Right hindlimb (tissue), 1 donor: ENCODE results near the gene SERPIND1.
"Not testable (repeated sequence)": the region's sequence is repeated elsewhere in the genome, so short reads cannot be mapped to it uniquely, and the experiment has no call there.

ENCODE experiments used
- DNase-seq: peaks from one replicate; pipeline ENCODE4 v3.0.0-alpha.2; 2018

SERPIND1 gene

GRCh38 chr22:20773793-20774212 is at the start of gene SERPIND1:
SERPIND1 (plus strand) TSS chr22:20774113; CDS start chr22:20779313, 5,200 bp downstream.
- DNase-seq: no peak

- no peak for DNase-seq
These were observed 49.0 kb upstream of the SERPIND1 start for GRCh38 chr22:20724676-20725454.

GRCh38 chr22:20725987-20726558 is 47.8 kb upstream of the SERPIND1 start:
- no peak for DNase-seq

- no peak for DNase-seq
These were observed 46.5 kb upstream of the SERPIND1 start for GRCh38 chr22:20727118-20728015.

- DNase-seq: no peak
These were observed 45.3 kb upstream of the SERPIND1 start for GRCh38 chr22:20728523-20729190.

- DNase-seq: no peak
These were observed 44.7 kb upstream of the SERPIND1 start for GRCh38 chr22:20729194-20729593.

- not testable (repeated sequence) for DNase-seq
These were observed 41.5 kb upstream of the SERPIND1 start for GRCh38 chr22:20732431-20732830.

GRCh38 chr22:20735356-20736162 is 38.4 kb upstream of the SERPIND1 start:
- not testable (repeated sequence) for DNase-seq

GRCh38 chr22:20736891-20737290 is 37.0 kb upstream of the SERPIND1 start:
- DNase-seq: not testable (repeated sequence)

GRCh38 chr22:20738394-20739089 is 35.4 kb upstream of the SERPIND1 start:
- no peak for DNase-seq

- DNase-seq: no peak
These were observed 33.5 kb upstream of the SERPIND1 start for GRCh38 chr22:20740222-20740951.

GRCh38 chr22:20741008-20741633 is 32.8 kb upstream of the SERPIND1 start:
- DNase-seq: no peak

GRCh38 chr22:20741634-20742581 is 32.0 kb upstream of the SERPIND1 start:
- no peak for DNase-seq

- DNase-seq: no peak
These were observed 31.1 kb upstream of the SERPIND1 start for GRCh38 chr22:20742764-20743163.

GRCh38 chr22:20744456-20744855 is 29.5 kb upstream of the SERPIND1 start:
- no peak for DNase-seq

- no peak for DNase-seq
These were observed 28.8 kb upstream of the SERPIND1 start for GRCh38 chr22:20745119-20745518.

GRCh38 chr22:20746431-20747189 is 27.3 kb upstream of the SERPIND1 start:
- DNase-seq: no peak

GRCh38 chr22:20747223-20747622 is 26.7 kb upstream of the SERPIND1 start:
- no peak for DNase-seq
